ENCODE data around the gene CLN6. TPM values are rescaled to one million over a fixed set of nuclear protein-coding genes. Genes with fewer than 3 reads are reported as not detected.
A peak's percentile ranks its signal among the peaks of the same experiment; 100 is the strongest.

Gene CLN6
- total RNA-seq, 4 donors from 2014 or later: 13.4 to 18.2 (median 16.1) TPM

GRCh38 chr15:68200016-68200861, 29.3 kb downstream of the CLN6 start:
- no peaks in the 10 kb centered on the region for H3K27me3 ChIP-seq
- WGBS: 65% methylated on average over 14 of the region's 16 CpGs
- peaks cover 0 to 19% (median 3%) of the 10 kb centered on the region in 4 donors for H3K36me3 ChIP-seq
- DNase-seq (ENCODE audit: extremely low spot score): peak; percentile 68
- intact Hi-C loops (cut with DNase I): no loop called here
- H3K27ac ChIP-seq (replicated peaks in 1 of 4): peak overlapping the region in 3 of 4 donors; percentile 42 to 48 (median 45)
- H3K9me3 ChIP-seq: no peaks in the 10 kb centered on the region
- H3K4me3 ChIP-seq: no peak overlapping the region
- H3K4me1 ChIP-seq: peaks cover 18 to 91% (median 67%) of the 10 kb centered on the region in 4 donors
- TF ChIP-seq EP300 (IDR thresholded peaks at IDR 0.05): no peak
- TF ChIP-seq POLR2AphosphoS5 (IDR thresholded peaks at IDR 0.05): no peak
- TF ChIP-seq POLR2A (IDR thresholded peaks at IDR 0.05; ENCODE audit: low read depth): no peak
- TF ChIP-seq CTCF (IDR thresholded peaks at IDR 0.05): no peak

- no peaks in the 10 kb centered on the region for H3K27me3 ChIP-seq
- H3K4me3 ChIP-seq: no peak overlapping the region
- peaks cover 0 to 19% (median 3%) of the 10 kb centered on the region in 4 donors for H3K36me3 ChIP-seq
- intact Hi-C loops (cut with DNase I): no loop called here
- H3K9me3 ChIP-seq: no peaks in the 10 kb centered on the region
- H3K4me1 ChIP-seq: peaks cover 12 to 89% (median 65%) of the 10 kb centered on the region in 4 donors
- DNase-seq (ENCODE audit: extremely low spot score): peak; percentile 68
- WGBS: 76% methylated on average over 9 of the region's 11 CpGs
- TF ChIP-seq EP300 (IDR thresholded peaks at IDR 0.05): no peak
- TF ChIP-seq POLR2AphosphoS5 (IDR thresholded peaks at IDR 0.05): no peak
- TF ChIP-seq POLR2A (IDR thresholded peaks at IDR 0.05; ENCODE audit: low read depth): no peak
- TF ChIP-seq CTCF (IDR thresholded peaks at IDR 0.05): no peak
- H3K27ac ChIP-seq (replicated peaks in 1 of 4): peak overlapping the region in 1 of 4 donors; percentile 25
These were observed 30.2 kb downstream of the CLN6 start for GRCh38 chr15:68199340-68199739.

- Histone ChIP-seq H3K27me3 (no peaks in the 10 kb centered on the region), H3K4me3 (no peak overlapping the region), H3K27ac (replicated peaks in 1 of 4) (peak overlapping the region in 1 of 4 donors; percentile 66), H3K9me3 (no peaks in the 10 kb centered on the region), H3K4me1 (peaks cover 12 to 80% (median 56%) of the 10 kb centered on the region in 4 donors), H3K36me3 (peaks cover 0 to 27% (median 15%) of the 10 kb centered on the region in 4 donors)
- DNase-seq (ENCODE audit: extremely low spot score): peak; percentile 70
- TF ChIP-seq CTCF (IDR thresholded peaks at IDR 0.05): no peak
- no peak for TF ChIP-seq POLR2A (IDR thresholded peaks at IDR 0.05; ENCODE audit: low read depth)
- TF ChIP-seq EP300 (IDR thresholded peaks at IDR 0.05): no peak
- no peak for TF ChIP-seq POLR2AphosphoS5 (IDR thresholded peaks at IDR 0.05)
- 87% methylated on average over 10 of the region's 11 CpGs for WGBS
- intact Hi-C loops (cut with DNase I): no loop called here
These were observed 31.7 kb downstream of the CLN6 start for GRCh38 chr15:68197661-68198437.

GRCh38 chr15:68197170-68197492, 32.4 kb downstream of the CLN6 start:
- TF ChIP-seq CTCF (IDR thresholded peaks at IDR 0.05): no peak
- no peak for TF ChIP-seq EP300 (IDR thresholded peaks at IDR 0.05)
- no peak for TF ChIP-seq POLR2AphosphoS5 (IDR thresholded peaks at IDR 0.05)
- intact Hi-C loops (cut with DNase I): no loop called here
- H3K4me3 ChIP-seq: no peak overlapping the region
- H3K9me3 ChIP-seq: no peaks in the 10 kb centered on the region
- no peaks in the 10 kb centered on the region for H3K27me3 ChIP-seq
- WGBS: 95% methylated on average over 8 of the region's 8 CpGs
- DNase-seq (ENCODE audit: extremely low spot score): no peak
- H3K27ac ChIP-seq (replicated peaks in 1 of 4): peak overlapping the region; percentile 39 to 66 (median 50)
- H3K36me3 ChIP-seq: peaks cover 0 to 34% (median 22%) of the 10 kb centered on the region in 4 donors
- H3K4me1 ChIP-seq: peaks cover 12 to 80% (median 60%) of the 10 kb centered on the region in 4 donors

Data from esophagus muscularis mucosa (tissue), 4 donors.